NCI-H1436 treated with DMSO at 0.1 percent for 48 hours (cell line): ENCODE measurements around the gene LAMB1.
"Not testable (repeated sequence)": the region's sequence is repeated elsewhere in the genome, so short reads cannot be mapped to it uniquely, and the experiment has no call there.

Experiments
- DNase-seq: peaks from one replicate; lab custom pipeline; 2025; lab: John Stamatoyannopoulos, UW

LAMB1 gene

DNA sequence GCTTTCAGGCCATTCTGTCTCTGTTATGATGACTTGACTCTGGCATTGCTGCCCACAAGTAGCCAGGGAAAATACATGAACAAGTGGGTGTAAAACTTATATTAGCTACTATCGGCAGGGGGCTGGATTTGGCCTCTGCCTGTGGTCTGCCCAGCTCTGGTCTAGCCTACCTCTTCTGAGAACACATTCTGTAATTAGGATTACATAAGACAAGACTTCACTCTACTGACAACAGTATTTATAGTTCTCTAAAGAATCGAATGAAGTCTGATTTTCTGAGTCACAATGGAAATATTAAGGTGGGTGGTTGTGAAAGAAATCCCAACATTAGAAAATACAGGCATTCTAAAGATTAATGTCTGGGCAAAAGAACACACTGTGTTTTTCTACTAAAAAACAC lies 56.5 kb downstream of the LAMB1 start:
- no peak for DNase-seq

DNA sequence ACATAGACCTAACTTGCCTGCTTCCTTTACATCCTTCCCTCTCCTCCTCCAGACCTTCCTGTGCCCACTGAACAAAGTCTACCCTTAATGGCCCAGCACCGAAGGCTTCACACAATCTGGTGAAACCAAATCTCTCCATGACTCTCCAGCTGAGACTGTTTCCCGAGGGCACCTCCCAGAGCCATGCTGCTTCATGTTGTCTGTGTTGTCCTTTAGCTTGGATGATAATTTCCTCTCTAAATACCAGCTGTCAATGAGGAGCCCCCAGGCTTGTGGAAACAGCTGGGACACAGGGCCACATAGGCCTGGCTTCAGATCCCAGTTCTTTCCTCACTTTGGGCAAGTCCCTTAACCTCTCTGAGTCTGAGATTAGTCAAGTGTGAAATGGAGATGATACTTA lies 57.6 kb downstream of the LAMB1 start:
- no peak for DNase-seq

GRCh38 chr7:107944411-107945169 lies 58.4 kb downstream of the LAMB1 start:
- DNase-seq: no peak

DNA sequence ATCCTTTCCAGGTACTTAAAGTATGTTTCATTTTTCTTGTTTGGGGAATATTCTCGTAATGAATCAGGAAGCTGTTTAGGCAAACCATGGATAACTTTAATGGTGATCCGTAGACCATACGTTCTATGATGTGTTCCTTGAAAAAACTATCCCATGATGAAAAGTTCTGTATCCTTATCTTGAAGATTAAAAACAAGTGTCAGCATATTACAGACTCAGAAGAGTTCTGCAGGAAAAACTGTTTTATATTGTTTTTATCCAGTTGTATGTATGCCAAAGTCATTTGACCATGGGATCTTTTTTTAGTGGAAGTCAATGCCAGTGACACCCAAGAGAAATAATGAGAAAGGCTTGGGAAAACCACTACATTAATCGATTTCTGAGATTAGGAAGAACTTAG lies 59.9 kb downstream of the LAMB1 start:
- no peak for DNase-seq

- no peak for DNase-seq
Observed at GRCh38 chr7:107940951-107941350, 62.0 kb downstream of the LAMB1 start.

GRCh38 chr7:107939573-107940489 lies 63.1 kb downstream of the LAMB1 start:
- no peak for DNase-seq

- no peak for DNase-seq
Observed at GRCh38 chr7:107938456-107939250, 64.3 kb downstream of the LAMB1 start.

DNA sequence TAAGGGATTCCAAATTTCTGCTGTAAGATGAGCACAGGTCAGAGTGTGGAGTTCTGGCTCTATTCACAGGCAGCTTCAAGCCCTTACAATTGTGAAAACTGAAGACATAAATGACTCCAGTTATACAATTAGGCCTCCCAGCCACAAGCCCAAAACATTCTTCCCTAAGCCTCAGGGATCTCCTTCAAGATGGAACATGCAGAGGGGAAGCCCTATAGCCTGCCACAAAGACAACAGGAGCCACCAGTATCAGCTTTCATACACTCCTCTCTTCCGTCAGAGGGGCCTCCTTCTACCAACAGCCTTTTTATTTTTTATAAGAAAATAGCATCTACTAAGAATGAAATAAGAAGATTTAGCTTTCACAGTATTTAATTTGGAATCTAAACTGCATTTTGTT lies 65.4 kb downstream of the LAMB1 start:
- DNase-seq: no peak

DNA sequence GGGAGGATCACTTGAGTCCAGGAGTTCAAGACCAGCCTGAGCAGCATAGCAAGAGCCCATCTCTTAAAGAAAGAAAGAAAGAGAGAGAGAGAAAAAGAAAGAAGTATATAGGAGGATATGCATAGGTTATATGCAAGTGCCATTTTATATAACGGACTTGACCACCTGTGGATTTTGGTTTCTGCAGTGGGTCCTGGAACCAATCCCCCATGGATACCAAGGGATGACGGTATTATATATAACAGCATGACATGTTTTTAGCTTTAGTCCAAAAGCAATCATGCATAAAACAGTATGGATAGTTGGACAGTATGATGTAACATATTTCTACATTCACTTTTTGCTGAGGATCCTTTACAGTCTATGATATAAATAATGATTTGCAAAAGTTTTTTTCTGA lies 66.6 kb downstream of the LAMB1 start:
- DNase-seq: no peak

GRCh38 chr7:107934991-107935770 lies 67.8 kb downstream of the LAMB1 start:
- no peak for DNase-seq

- no peak for DNase-seq
Observed at GRCh38 chr7:107933386-107934013, 69.5 kb downstream of the LAMB1 start.

GRCh38 chr7:107932805-107933204 lies 70.2 kb downstream of the LAMB1 start:
- no peak for DNase-seq

DNA sequence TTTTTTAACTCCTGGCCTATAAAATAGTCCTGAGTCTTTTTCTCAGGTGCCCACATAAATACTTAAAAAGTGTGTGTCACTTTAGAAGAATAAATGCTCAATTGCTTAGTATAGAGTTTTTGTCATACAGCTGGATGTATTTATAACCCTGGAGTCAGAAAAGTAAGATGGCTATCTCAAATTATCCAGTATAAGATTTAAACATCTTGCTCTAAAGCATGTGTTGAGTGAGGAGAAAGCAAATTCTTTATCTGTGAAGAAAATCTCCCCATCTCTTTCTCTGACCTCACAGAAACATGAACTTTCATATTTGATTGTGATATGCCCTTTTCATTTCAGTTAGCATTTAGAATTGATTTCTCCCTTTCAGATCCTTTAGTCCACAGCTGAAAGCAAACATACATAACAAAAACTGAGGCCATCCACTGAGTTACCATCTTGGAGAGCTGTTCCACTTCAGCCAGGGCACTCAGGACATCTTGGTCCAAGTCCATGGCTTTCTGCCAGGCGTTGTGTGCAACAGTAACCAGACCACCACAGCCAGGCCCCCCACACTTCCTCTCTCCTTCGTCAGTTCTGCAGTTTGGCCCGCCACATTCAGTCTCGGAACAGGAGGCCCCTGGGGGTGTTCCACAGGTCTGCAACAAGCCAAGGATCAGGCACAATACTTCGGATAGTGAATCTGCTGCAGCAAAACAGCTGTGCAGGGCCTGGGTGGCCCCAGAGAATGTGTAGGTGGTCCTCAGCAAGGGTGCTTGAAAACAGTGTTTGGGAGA lies 71.0 kb downstream of the LAMB1 start:
- DNase-seq: no peak

GRCh38 chr7:107926481-107926880 lies 76.5 kb downstream of the LAMB1 start:
- no peak for DNase-seq

DNA sequence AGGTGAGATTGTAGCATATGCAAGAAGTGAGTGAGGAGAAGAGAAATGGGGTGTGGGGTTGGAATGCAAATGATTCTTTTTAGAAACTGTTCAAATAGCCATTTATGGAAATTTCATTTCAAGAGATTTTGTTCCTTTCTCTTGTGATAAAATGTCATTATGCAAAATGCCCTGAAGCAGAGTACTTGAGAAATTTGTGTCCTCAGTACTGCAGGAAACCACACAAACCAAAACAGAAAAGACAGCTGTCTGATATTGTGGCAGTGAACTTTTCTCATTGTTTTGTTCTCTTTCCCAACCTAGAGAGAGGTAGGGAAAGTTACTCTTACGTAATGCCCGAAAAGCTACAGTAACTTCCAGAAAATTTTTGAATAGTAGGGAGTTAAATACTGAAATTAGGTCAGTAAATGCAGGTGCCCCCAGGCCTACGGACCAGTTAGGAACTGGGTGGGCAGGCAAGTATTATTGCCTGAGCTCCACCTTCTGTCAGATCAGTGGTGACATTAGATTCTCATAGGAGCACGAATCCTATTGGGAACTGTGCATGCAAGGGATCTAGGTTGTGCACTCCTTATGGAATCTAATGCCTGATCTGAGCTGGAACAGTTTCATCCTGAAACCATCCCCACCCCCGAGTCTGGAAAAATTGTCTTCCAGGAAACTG lies 78.0 kb downstream of the LAMB1 start:
- no peak for DNase-seq

DNA sequence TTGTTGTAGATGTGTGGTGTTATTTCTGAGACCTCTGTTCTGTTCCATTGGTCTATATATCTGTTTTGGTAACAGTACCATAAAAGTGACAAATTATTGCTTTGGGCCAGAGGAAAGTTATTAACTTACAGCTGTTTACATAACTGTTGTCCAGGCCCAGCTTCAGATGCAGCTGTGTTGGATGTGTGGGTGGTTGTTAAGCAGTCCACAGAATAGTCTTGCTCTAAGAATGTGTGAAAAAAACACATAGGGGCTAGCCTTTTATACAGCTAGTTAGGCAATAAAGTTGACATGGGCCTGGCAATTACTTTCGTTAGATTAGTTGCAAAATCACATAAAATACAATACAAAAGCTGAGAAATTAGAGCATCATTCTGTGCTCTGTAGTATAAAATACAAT lies 80.1 kb downstream of the LAMB1 start:
- no peak for DNase-seq

- DNase-seq: not testable (repeated sequence)
Observed at GRCh38 chr7:107921826-107922225, 81.1 kb downstream of the LAMB1 start.

GRCh38 chr7:107920048-107920772 lies 82.8 kb downstream of the LAMB1 start:
- DNase-seq: no peak

GRCh38 chr7:107918948-107919347 lies 84.0 kb downstream of the LAMB1 start:
- DNase-seq: no peak
